Measurements from ENCODE around the gene LGR5. TPM values are rescaled to one million over a fixed set of nuclear protein-coding genes. Genes with fewer than 3 reads are reported as not detected.

The LGR5 gene
- total and polyA plus RNA-seq, 2 of the 13 experiments (the other 11 are each of a cell fraction or from before 2014, with no cell fraction given): 37.0 to 121 TPM

- ChIA-PET POLR2A (interaction anchor here (1.0 to 2.1 kb wide), 2 partner anchors 12 to 16 kb away, joined by 3 to 6 read pairs; no protein-coding TSS in a partner anchor), CTCF (ENCODE audit: low intra/inter-chr PET ratio, low total read pairs) (no interaction called here)
- 99% methylated on average over 3 of the region's 3 CpGs for WGBS (ENCODE audit: low lambda C conversion rate)
- TSS peak; percentile 2 for BruUV-seq (replicated peaks)
- DNase-seq (ENCODE audit: low spot score) (no peak), ATAC-seq (peak; percentile 12; the same call in 1 of the 3 replicates), FAIRE-seq (no peak)
- Histone ChIP-seq H3K27me3 (ENCODE audit: control insufficient read depth in 1 of 2, insufficient read depth in 2 of 2, low read length in 2 of 2) (no peaks in the 10 kb centered on the region), H3K4me2 (ENCODE audit: low read depth, low read length) (no peak overlapping the region), H3K9me3 (ENCODE audit: low read length) (no peaks in the 10 kb centered on the region), H3K79me2 (ENCODE audit: insufficient read depth, low read length) (peaks cover 53% of the 10 kb centered on the region), H3K4me1 (ENCODE audit: insufficient read depth, low read length) (peaks cover 44% of the 10 kb centered on the region), H3K36me3 (replicated peaks in 1 of 2; ENCODE audit: control insufficient read depth in 1 of 2, insufficient read depth in 2 of 2, low read length in 2 of 2) (peaks cover 11 to 19% of the 10 kb centered on the region in 2 experiments; a peak in 4 of 5 replicates), H4K20me1 (ENCODE audit: insufficient read depth, low read length) (no peaks in the 10 kb centered on the region; the same call in 1 of the 2 replicates), H2AFZ (ENCODE audit: low read length) (no peak overlapping the region), H3K4me3 (replicated peaks in 1 of 3; ENCODE audit: insufficient read depth in 1 of 3, low read depth in 2 of 3, low read length in 3 of 3) (no peak overlapping the region), H3K9ac (ENCODE audit: insufficient read depth, low read depth, low read length) (no peak overlapping the region), H3K27ac (ENCODE audit: extremely low read length, insufficient read depth, low read length) (no peak overlapping the region)
- in situ Hi-C loops (cut with HindIII; ENCODE audit: extremely low pct_ligation_motif_present, low pct_unique_long_range_greater_than_20kb) (no loop called here), intact Hi-C loops (cut with micrococcal nuclease; ENCODE audit: unreplicated experiment) (no loop called here)
- TF ChIP-seq ESRRA (CRISPR knock-in tag; IDR thresholded peaks at IDR 0.05; ENCODE audit: low read depth): no peak
- TF ChIP-seq ZNF713 (CRISPR knock-in tag; IDR thresholded peaks at IDR 0.05): no peak
- TF ChIP-seq ZNF3 (CRISPR knock-in tag; IDR thresholded peaks at IDR 0.05): no peak
- TF ChIP-seq MAFK (conservative IDR thresholded peaks at IDR 0.05 in 1 of 2, IDR thresholded peaks at IDR 0.05 in 1 of 2; ENCODE audit: low read length in 2 of 2): no peak
- TF ChIP-seq KAT2B (IDR thresholded peaks at IDR 0.05; ENCODE audit: borderline replicate concordance, low read depth, low read length): no peak
- TF ChIP-seq ATF6 (CRISPR knock-in tag; conservative IDR thresholded peaks at IDR 0.05): no peak
- no peak for TF ChIP-seq SETDB1 (CRISPR knock-in tag; IDR thresholded peaks at IDR 0.05; ENCODE audit: borderline replicate concordance)
- TF ChIP-seq PITX1 (CRISPR knock-in tag; IDR thresholded peaks at IDR 0.05): no peak
- TF ChIP-seq AGO2 (optimal IDR thresholded peaks at IDR 0.05; ENCODE audit: low read depth, low read length): no peak
- no peak for TF ChIP-seq ZNF773 (CRISPR knock-in tag; IDR thresholded peaks at IDR 0.05; ENCODE audit: borderline replicate concordance)
- no peak for TF ChIP-seq HNRNPK (IDR thresholded peaks at IDR 0.05; ENCODE audit: low read depth, low read length, poor library complexity, severe bottlenecking)
- TF ChIP-seq SCMH1 (CRISPR knock-in tag; IDR thresholded peaks at IDR 0.05; ENCODE audit: borderline replicate concordance): no peak
- TF ChIP-seq ZNF687 (CRISPR knock-in tag; IDR thresholded peaks at IDR 0.05): no peak
- TF ChIP-seq PRDM10 (CRISPR knock-in tag; IDR thresholded peaks at IDR 0.05; ENCODE audit: low read depth): no peak
These were observed 15.6 kb downstream of the LGR5 start for GRCh38 chr12:71455028-71455737.
